HG02852 (cell line): ENCODE results near the gene GBGT1.
"Not testable (repeated sequence)": the region's sequence is repeated elsewhere in the genome, so short reads cannot be mapped to it uniquely, and the experiment has no call there.

Experiments
- ATAC-seq: cut with Tn5 transposase; IDR thresholded peaks from one replicate; pipeline ENCODE4 v1.9.1; 2021; ENCODE audit warnings: mild to moderate bottlenecking, moderate library complexity; ENCODE audit not compliant: unreplicated experiment

GBGT1 gene

GRCh38 chr9:133163504-133164172 is at the start of gene GBGT1:
Gene GBGT1, minus strand, starts transcription at chr9:133163914. Its CDS starts 1,502 bp downstream, at chr9:133162412.
- ATAC-seq = no peak

DNA sequence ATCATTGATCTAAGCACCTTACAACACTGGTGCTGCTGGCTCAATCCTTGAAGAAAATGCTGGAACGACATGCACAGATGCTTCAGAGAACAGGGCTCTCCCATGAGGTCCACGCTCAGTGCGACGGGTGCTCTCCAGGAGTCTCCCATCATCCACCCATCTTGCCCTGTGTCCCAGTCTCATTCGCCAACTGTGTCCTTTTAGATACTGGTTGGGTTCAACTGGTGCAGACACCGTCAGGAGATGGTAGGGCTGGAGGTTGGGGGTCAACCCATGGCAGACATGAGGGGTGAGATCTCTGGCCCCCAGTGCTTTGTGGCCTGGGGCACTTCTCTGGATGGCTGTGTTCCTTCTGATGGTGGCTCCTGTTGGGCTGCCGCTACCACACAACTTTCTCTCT is 46.9 kb upstream of the GBGT1 start:
- ATAC-seq = no peak

- ATAC-seq = no peak
Measured at GRCh38 chr9:133210202-133210532, 46.5 kb upstream of the GBGT1 start.

DNA sequence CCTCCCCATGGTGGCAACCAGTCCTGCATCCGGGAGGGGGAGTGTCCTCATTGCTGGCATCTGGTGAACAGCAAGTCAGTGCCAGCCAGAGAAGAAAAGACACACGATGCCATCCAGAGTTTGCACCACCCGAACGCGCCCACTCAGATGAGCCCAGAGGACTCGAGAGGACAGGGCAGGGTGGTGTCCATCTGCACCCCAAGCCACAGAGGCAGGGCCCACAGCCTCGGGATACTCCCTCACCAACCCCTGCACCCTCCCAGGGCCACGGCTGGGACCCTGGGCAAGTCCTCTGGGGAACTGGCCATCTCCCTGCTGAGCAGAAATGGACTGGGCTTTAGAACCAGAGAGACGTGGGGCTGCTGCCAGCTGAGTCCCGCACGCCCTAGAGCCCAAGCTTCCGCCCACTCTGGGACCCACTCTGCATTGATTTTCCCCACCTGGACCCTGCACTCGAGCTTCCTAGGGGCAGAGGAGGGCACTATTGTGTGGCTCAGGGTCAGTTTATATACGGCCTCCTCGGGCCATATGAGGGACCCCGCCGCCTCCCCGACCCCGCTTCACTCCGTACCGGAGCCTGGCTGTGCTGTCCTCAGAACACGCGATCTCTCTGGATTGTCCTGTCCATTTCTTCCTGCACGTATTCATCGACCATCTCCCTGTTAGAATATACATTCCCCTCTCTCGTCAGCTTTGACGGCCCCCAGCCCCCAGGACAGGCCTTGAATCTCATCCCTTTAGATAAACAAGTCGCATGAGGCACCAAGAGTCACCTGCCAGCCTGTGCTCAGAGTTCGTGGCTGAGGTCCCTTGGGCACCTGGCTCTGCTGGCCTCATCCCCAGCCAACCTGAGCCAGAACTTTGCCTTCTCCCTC is 45.9 kb upstream of the GBGT1 start:
- not testable (repeated sequence) for ATAC-seq

- ATAC-seq = not testable (repeated sequence)
Measured at GRCh38 chr9:133208880-133209300, 45.2 kb upstream of the GBGT1 start, which contains the start of gene OBP2B. Gene OBP2B, minus strand, starts transcription at chr9:133209250. Its CDS starts 51 bp downstream, at chr9:133209199.

DNA sequence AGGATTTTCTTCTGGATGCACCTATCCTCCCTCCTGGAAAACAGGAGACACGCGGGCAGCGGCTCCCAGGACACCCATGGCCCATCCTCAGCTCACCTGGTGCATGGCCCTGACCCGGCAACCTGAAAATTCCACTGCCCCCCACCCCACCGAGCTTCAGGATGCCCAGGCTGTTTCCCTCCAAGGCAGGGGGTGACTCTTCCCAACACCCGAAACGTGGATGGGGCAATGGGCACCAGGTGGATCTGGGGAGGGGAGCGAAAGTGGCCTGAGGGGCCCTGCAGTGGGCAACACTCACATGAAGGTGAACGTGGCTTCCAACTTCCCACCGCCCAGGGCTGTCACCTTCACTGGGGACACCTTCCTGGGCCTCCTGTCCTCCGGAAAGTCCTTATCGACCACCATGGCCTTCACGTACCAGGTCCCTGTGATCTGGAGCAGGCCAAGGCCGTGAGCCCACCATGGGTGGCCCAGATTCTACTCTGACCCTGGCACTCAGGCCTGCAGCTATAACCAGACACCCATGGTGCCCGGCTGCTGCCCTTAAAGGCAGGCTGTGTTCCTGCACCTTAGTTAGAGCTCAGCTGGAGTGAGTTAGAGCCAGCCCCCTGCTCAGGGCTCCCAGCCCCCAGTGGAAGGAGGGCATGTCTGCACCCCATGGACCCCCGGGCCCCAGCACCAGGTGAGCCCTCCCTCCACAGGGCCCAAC is 44.6 kb upstream of the GBGT1 start:
- ATAC-seq = not testable (repeated sequence)

GRCh38 chr9:133207540-133208170 is 43.9 kb upstream of the GBGT1 start:
- no peak for ATAC-seq

- no peak for ATAC-seq
Measured at GRCh38 chr9:133207021-133207531, 43.4 kb upstream of the GBGT1 start.

- no peak for ATAC-seq
Measured at GRCh38 chr9:133205996-133206931, 42.5 kb upstream of the GBGT1 start.

DNA sequence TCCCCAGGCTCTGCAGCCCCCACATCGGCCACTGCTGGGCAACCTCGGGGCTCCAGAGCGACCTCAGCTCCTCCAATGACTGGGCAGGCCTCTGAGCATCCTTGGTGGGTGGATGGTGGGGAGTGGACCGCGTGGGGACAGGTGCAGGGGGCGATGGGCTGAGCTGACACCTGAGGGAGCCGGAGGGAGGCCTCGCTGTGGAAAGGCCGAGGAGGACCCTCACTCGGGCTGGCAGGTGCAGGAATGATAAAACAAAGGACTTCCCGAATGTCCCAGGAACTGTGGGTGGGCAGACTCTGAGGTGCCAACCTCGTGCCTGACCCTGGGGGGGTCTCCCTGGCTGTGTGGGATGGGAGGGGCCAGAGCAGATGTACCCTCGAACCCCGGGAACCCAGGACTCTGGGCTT is 41.8 kb upstream of the GBGT1 start:
- ATAC-seq = not testable (repeated sequence)

GRCh38 chr9:133204993-133205336 is 41.3 kb upstream of the GBGT1 start:
- no peak for ATAC-seq

DNA sequence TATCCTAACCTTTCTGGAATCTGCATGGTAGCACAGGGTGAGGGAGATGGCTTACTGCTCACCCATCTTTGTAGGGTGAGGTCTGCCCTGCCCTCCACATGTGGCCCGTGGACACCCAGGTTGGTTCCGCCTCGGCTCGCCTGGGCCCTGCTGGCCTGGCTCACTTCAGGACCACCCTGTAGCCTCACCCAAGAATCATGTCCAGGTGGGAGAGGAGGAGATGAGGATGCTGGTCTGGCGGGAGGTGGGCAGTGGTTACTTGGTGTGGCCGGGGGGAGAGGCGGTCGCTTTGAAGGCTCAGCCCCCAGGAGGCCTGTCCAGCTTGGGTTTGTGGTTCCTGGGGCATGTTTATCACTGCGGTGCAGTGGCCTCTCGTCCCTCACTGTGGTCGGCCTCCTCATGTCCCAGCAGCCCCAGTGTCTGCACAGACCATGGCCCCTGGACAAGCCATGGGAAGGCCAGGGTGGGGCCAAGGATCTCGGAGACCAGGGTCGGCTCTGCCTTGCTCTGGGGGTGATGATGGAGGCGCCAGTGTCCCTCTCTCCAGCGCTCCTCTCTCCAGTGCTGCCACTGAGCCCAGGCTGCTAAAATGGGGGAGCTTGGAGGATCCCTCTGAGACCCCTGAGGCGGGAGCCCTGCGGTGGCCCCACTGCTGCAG is 40.8 kb upstream of the GBGT1 start:
- no peak for ATAC-seq

DNA sequence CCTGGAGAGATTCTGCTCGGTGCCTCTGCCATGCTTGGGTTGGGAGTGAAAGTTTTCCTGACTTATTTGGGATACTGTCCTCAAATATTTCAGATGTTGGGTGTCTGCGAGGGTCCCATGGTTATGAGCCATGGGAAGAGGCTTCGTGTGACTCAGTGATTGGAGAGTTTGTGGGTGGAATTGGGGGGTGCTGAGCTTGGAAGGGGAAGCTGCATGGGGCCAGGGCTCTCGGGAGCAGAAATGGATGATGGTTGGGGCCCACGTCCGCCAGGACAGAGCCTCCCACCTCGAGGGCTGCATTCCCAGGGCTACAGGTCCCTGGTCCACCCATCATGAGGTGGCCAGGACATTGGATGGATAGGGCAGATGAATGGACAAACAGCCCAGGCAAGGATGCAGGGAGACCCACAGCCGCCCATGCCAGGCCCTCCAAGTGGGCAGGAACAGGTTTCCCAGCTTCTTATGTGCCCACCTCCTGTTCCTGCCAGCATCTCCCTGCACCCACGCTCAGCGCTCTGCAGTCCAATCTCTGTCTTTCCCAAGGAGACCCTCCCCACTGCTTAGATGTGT is 39.9 kb upstream of the GBGT1 start:
- ATAC-seq = no peak

GRCh38 chr9:133202688-133203453 is 39.2 kb upstream of the GBGT1 start:
- ATAC-seq = no peak

DNA sequence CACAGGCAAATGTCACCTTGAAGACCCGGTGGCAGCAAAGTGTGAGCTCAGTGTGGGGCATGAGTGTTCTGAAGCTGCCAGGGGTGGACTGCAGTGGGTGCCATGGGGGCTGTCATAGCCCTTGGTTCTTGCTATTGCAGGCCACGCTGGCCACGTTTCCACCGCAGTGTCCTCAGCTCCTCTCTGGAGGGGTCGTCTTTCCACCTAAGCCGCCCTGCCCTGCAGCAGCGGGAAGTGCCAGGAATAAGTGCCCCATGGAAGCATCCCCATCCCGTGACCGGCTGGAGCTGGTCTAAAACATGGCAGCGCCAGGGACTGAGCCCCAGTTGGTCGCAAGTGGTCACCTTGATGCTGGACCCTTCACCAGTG is 38.4 kb upstream of the GBGT1 start:
- no peak for ATAC-seq

DNA sequence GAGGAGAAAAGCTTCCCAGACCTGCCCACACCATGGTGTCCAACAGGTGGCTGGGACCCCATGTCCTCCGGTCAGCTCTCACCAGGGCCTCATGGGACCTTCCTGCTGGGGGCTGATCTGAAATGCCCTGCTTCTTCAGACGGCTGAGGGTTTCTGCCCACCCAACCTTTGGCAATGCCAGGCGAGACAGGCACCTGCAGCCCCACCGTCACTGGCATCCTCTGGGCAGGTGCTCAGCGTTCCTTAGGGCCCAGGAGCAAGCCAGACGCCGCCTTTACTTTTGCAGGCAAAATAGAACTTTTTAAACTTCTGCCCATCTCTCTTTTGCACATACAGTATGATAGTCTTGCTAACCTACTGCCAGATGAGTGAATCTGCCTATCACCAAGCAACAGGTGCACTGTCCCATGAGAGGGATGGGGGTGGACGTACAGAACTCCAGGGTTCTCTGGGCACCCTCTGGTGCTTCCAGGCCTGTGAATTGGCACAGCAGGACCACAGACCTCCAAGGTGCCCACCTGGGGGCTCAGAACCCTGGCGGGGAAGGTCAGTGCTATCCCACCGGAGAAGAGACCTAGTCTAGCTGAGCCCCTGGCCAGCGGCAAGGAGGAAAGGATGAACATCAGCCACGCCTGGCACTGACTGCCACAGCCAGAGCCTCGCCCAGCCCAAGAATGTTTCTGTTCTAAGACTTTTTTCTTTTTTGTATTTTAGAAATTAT is 37.9 kb upstream of the GBGT1 start:
- no peak for ATAC-seq

GRCh38 chr9:133200631-133201030 is 36.9 kb upstream of the GBGT1 start:
- ATAC-seq = no peak
